Non-pigmented ciliary epithelial cell (primary cell): Measurements from ENCODE around the gene ATXN7.
A peak's percentile ranks its signal among the peaks of the same experiment; 100 is the strongest.

Source experiments
- DNase-seq: peaks from one replicate; pipeline ENCODE4 v3.0.0-alpha.2; 2010; ENCODE audit warnings: low read depth

The ATXN7 gene

DNA sequence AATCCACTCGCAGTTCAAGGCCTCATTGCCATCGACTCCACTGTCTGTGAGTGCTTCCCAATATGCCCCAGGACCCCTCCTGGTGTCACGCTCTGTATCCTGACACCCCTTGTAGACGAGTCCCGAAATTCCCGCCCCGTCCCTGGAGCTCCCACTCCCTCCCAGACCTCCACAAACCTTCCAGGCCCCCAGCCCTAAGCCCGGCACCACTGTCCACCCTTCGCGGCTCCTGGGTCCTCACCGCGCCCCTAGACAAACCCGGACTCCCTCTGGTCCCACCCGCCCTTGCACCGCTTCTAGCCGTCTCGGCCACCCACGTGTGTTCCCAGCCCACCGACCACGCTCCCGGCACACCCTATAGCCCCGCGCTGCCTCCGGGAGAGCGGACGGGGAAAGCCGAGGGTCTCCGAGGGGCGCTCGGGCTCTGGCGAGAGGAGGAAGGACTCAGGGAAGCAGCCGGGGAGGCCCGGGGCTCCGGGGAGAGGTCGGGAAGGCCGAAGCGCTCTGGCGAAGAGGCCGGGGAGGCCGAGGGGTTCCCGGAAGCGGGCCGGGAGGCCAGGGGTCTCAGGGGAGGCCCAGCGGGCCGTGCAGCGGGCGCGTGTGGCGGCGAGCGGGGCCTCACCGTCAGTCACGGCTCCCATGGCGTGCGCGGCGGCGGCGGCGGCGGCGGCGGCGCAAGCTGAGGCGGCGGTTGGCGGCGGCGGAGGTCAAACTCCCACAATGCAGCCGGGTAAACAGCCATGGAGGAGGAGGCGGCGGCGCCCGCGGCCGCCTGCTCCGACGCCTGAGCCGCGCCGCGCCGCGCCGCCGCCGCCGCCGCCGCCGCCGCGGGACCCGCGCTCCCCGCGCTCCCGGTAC lies at the start of gene ATXN7, which contains the start of gene THOC7:
ATXN7 (plus strand) TSS at position 718 of the 858 bp plus-strand sequence. CDS start 48,732 bp downstream, outside the sequence.
THOC7 (minus strand) TSS at position 656 of the 858 bp plus-strand sequence; CDS start at position 641, 15 bp downstream.
- no peak for DNase-seq

GRCh38 chr3:63814237-63814636 lies 49.4 kb upstream of the ATXN7 start:
- peak; percentile 10 for DNase-seq

- no peak for DNase-seq
These were observed 46.4 kb upstream of the ATXN7 start for GRCh38 chr3:63817225-63817624.

DNA sequence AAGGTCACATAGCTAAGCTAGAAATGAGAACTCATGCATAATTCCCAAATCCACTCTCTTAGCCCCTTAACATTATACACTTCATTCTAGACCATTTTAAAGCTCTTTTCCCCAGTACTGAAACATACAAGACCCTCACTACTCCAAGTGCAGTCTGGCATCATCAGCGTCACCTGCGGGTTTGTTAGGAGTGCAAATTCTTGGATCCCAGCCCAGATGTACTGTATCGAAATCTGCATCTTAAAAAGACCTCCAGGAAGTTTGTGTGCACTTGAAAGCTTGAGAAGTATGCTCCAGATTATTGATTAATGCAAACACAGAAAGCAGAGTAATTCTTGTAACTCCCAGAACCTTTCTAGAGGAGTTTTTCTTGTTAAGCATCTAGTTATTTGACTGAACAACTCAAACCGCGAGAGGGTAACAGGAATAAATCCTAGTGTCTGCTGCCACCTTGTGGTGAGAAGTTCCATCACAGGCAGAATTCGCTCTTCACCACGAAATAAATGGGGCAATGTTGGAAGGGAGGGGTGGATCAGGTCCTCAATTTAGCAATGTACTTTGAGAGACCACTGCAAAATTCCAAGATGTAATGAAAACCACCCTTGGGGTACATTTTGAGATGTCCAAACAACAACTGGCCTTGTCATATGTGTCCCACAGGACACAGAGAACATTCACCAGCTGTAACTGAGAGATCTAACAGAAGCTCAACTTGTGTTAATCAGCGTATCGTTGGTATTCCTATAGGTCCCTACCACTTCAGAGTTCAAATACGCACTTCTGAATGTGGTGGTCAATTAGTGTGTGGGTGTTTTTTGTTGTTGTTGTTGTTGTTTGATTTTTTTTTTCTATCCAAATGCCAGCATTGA lies 45.2 kb upstream of the ATXN7 start:
- DNase-seq = peak; percentile 8

GRCh38 chr3:63819151-63819398 lies 44.6 kb upstream of the ATXN7 start, which contains the start of gene C3orf49:
TSS of gene C3orf49 (plus strand) at chr3:63819299. CDS start at chr3:63819472, 173 bp downstream.
- no peak for DNase-seq

GRCh38 chr3:63824309-63824708 lies 39.4 kb upstream of the ATXN7 start:
- DNase-seq = peak; percentile 53

- no peak for DNase-seq
These were observed 33.1 kb upstream of the ATXN7 start for GRCh38 chr3:63830526-63830925.

DNA sequence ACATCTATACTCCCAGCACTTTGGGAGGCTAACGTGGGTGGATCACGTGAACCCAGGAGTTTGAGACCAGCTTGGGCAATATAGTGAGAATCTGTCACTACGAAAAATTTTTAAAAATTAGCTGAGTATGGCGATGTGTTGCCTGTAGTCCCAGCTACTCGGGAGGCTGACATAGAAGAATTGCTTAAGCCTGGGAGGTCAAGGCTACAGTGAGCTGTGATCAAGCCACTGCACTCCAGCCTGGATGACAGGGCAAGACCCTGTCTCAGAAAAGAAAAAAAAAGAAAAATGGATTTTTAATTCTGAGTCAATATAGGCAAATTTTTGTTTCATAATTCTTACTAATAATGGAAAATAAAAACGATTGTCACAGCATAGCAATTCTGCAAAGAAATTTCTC lies 31.3 kb upstream of the ATXN7 start:
- no peak for DNase-seq

DNA sequence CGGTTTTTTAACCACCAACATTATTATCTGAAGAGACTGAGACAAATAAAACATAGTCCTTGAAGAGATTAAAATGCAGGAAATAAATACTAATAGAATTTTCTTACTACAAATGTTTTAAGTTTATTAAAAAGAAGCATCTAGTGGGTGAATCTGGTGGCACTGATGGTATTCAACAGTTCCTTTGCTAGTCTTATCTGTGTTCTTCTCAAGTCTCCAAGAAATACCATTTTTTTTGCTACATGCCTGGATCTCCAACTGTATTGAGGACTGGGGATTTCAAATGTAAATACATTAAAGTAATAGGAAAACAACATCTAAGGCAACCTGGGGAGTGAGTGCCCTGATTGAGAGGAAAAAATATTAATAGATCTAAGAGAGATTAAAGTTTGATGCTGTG lies 22.0 kb upstream of the ATXN7 start:
- DNase-seq = no peak

GRCh38 chr3:63842127-63842526 lies 21.5 kb upstream of the ATXN7 start:
- DNase-seq = no peak

GRCh38 chr3:63845215-63845614 lies 18.5 kb upstream of the ATXN7 start:
- DNase-seq = no peak

DNA sequence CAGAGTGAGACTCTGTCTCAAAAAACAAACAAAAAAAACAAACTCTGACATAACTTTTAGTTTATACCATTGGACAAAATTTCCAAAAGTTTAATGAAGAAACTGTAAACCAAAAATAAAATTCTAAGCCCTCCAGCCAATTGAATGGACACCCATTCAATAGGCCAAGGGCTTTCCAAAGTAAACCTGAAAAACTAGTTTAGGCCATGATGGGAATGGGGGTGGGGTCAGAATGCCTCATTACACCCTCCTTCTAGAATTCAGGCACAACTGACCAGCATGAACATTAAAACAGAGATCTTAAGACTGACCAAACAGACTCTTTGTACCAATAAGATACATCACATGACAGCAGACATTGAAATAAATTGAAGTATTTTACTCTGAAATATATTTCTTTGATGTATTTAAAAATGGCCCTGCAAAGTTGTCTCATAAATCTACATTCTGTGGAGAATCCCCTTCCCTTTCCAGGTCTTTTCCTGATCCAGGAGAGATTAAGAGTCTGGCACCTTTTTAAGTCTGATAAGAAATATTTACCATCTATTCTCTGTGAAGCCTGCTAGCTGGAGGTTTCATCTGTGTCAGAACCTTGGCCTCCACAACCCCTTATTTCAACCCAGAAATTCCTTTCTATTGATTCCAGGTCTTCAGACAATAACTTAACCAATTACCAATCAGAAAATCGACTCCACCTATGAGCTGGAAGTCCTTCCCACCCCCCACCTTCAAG lies 15.8 kb upstream of the ATXN7 start:
- no peak for DNase-seq

- no peak for DNase-seq
These were observed 14.5 kb upstream of the ATXN7 start for GRCh38 chr3:63849175-63849574.

DNA sequence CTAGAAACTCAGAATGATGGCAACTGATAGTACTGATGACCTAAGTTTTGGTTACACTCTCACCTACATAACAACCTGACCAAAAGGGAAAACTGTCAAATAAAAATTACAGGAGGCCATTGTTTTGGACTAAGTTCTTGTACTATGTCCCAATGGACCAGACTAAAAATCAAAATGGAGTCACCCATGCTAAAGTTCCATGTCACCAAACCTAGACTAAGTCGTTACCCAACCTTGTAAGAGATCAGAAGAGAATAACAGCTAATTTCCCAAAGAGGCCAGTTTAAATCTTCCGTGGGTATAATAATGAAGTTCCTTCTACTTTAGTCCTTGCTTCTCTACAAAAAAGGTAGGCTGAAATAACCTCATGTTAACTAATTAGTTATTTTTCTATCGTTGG lies 12.4 kb upstream of the ATXN7 start:
- DNase-seq = no peak

DNA sequence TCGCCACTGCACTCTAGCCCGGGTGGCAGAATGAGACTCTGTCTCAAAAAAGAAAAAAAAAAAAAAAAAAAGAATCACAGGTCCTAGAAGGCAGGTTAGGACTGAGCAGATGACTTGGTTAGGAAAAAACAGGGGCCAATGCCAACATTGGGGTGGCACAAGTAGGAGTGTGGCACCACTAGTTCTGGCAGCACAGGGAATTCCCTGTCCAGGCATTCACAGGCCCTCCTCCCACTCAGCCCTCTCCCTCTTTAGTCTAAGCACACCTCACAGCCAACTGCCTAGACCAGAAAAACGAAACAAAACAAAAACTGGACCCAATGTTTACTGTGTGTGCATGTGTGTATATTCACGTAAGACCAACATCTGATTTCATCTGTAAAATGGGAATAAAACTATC lies 10.6 kb upstream of the ATXN7 start:
- no peak for DNase-seq

DNA sequence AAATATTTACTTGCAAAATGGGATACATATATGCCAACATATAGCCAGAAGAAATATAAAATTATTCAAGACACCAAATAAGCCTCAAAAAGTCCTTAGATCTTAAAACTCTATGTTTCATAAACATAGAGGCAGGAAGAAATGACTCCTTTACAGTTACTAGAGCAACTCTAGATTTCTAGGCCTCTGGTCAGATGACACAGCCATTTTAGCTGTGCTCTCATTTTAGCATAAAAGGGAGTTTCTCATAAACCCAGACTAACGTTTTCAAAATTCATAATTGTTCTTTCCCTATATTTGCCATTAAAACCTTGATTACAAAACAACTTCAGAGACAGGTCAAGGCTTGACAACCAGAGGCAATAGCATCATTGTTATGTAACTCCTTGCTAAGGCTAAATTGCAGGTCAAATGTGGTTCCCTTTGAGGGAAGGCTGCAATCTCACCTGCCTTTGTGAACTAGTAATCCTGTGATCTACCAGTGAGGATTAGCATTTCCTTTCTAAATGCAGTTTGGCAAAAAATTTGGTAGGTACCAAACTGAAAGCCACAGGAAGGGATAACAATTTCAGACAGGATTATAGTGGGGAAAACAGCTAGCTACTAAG lies 8.2 kb upstream of the ATXN7 start:
- no peak for DNase-seq

- DNase-seq = peak; percentile 24
These were observed 6.4 kb upstream of the ATXN7 start for GRCh38 chr3:63857311-63857710.

DNA sequence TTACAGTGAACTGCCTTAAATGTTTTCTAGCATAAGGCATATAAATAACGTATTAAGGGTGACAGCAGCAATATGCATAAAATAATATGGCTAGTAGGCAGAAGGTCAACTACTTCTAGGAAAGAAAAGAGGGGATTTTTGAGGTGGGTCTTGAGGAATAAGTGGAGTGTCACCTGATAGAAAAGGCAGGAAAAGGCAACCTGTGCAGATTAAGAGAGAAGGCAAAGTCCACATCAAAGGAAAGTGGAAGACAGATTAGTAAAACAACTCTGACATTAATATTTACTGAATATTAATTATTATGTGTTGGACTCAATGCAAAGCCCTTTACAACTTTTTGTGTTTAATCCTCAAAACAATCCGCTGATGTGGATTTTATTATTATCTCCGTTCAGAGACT lies 2.9 kb upstream of the ATXN7 start:
- no peak for DNase-seq

- no peak for DNase-seq
These were observed 2.4 kb upstream of the ATXN7 start for GRCh38 chr3:63861306-63861705.

DNA sequence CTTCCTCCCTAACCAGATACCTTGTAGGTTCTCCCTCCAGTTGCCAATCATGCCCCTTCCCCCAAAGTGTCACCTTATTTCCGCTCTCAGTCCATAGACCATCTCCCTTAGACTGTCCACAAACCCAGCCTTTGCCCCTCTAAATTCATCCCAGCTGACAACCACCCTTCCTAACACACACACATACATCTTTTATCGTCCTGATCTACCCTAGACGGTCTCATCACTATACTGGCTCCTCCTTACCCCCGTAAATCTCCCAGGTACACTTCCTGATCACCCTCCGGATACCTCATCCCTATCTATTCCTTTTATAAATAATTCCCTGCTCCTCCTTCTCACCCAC lies 890 bp upstream of the ATXN7 start:
- no peak for DNase-seq

GRCh38 chr3:63864008-63864964 lies 619 bp downstream of the ATXN7 start:
- no peak for DNase-seq
